GM10266 (cell line): ENCODE data around the gene POLR3K.

ENCODE experiments used
- DNase-seq: peaks from one replicate; pipeline ENCODE4 v3.0.0; 2012; ENCODE audit errors: extremely low spot score
- CTCF ChIP-seq: IDR thresholded peaks from 2 replicates; pipeline ENCODE4 v1.5.1; 2012; ENCODE audit warnings: mild to moderate bottlenecking, low read depth; ENCODE audit not compliant: control insufficient read depth, insufficient read depth; ENCODE audit errors: missing control alignments

POLR3K gene

GRCh38 chr16:94918-95265 is 41.5 kb upstream of the POLR3K start:
- no peak for DNase-seq
- no peak for TF ChIP-seq CTCF

- no peak for DNase-seq
- TF ChIP-seq CTCF: no peak
Observed at GRCh38 chr16:92431-93339, 39.3 kb upstream of the POLR3K start.

- TF ChIP-seq CTCF: no peak
- no peak for DNase-seq
Observed at GRCh38 chr16:91484-91883, 38.1 kb upstream of the POLR3K start.

- no peak for TF ChIP-seq CTCF
Observed at GRCh38 chr16:89391-90302, 36.2 kb upstream of the POLR3K start.

GRCh38 chr16:88613-89012 is 35.2 kb upstream of the POLR3K start:
- DNase-seq: no peak
- no peak for TF ChIP-seq CTCF

More at GRCh38 chr16:89391-90302, 36.2 kb upstream of the POLR3K start:
- no peak for DNase-seq

- no peak for DNase-seq
- no peak for TF ChIP-seq CTCF
Observed at GRCh38 chr16:86483-86952, 33.1 kb upstream of the POLR3K start.
